ENCODE data around the gene QPCT. TPM values are rescaled to one million over a fixed set of nuclear protein-coding genes. Genes with fewer than 3 reads are reported as not detected.

The QPCT gene
- total and polyA plus RNA-seq, 2 donors: 7.9 to 11.4 TPM

- Histone ChIP-seq H3K27ac (ENCODE audit: low read depth) (no peak overlapping the region), H3K4me1 (ENCODE audit: insufficient read depth) (no peaks in the 10 kb centered on the region), H3K36me3 (ENCODE audit: insufficient read depth) (no peaks in the 10 kb centered on the region), H3K4me3 (ENCODE audit: low read depth, low read length) (no peak overlapping the region)
- DNase-seq (ENCODE audit: extremely low spot score): no peak
- WGBS: 77% methylated on average over 1 of the region's 1 CpG
Measured at GRCh38 chr2:37357069-37357468, 12.6 kb downstream of the QPCT start.

GRCh38 chr2:37357530-37357929 is 13.1 kb downstream of the QPCT start:
- H3K4me1 ChIP-seq (ENCODE audit: insufficient read depth): no peaks in the 10 kb centered on the region
- WGBS: 63% methylated on average over 4 of the region's 4 CpGs
- H3K36me3 ChIP-seq (ENCODE audit: insufficient read depth): no peaks in the 10 kb centered on the region
- H3K27ac ChIP-seq (ENCODE audit: low read depth): no peak overlapping the region
- no peak for DNase-seq (ENCODE audit: extremely low spot score)
- no peak overlapping the region for H3K4me3 ChIP-seq (ENCODE audit: low read depth, low read length)

GRCh38 chr2:37358466-37358865 is 14.0 kb downstream of the QPCT start:
- 97% methylated on average over 3 of the region's 3 CpGs for WGBS
- no peak for DNase-seq (ENCODE audit: extremely low spot score)

GRCh38 chr2:37361216-37361815 is 16.9 kb downstream of the QPCT start:
- DNase-seq (ENCODE audit: extremely low spot score): no peak
- Histone ChIP-seq H3K4me1 (ENCODE audit: insufficient read depth) (no peaks in the 10 kb centered on the region), H3K27ac (ENCODE audit: low read depth) (no peak overlapping the region), H3K4me3 (ENCODE audit: low read depth, low read length) (no peak overlapping the region), H3K36me3 (ENCODE audit: insufficient read depth) (no peaks in the 10 kb centered on the region)
- WGBS: 91% methylated on average over 3 of the region's 3 CpGs

More at GRCh38 chr2:37358466-37358865, 14.0 kb downstream of the QPCT start:
- Histone ChIP-seq H3K27ac (ENCODE audit: low read depth) (no peak overlapping the region), H3K4me3 (ENCODE audit: low read depth, low read length) (no peak overlapping the region), H3K36me3 (ENCODE audit: insufficient read depth) (no peaks in the 10 kb centered on the region), H3K4me1 (ENCODE audit: insufficient read depth) (no peaks in the 10 kb centered on the region)

GRCh38 chr2:37361994-37362698 is 17.7 kb downstream of the QPCT start:
- no peak for DNase-seq (ENCODE audit: extremely low spot score)
- no peak overlapping the region for H3K4me3 ChIP-seq (ENCODE audit: low read depth, low read length)
- H3K36me3 ChIP-seq (ENCODE audit: insufficient read depth): no peaks in the 10 kb centered on the region
- WGBS: 79% methylated on average over 9 of the region's 9 CpGs
- H3K4me1 ChIP-seq (ENCODE audit: insufficient read depth): no peaks in the 10 kb centered on the region
- H3K27ac ChIP-seq (ENCODE audit: low read depth): no peak overlapping the region

- Histone ChIP-seq H3K36me3 (ENCODE audit: insufficient read depth) (no peaks in the 10 kb centered on the region), H3K4me3 (ENCODE audit: low read depth, low read length) (no peak overlapping the region), H3K4me1 (ENCODE audit: insufficient read depth) (no peaks in the 10 kb centered on the region), H3K27ac (ENCODE audit: low read depth) (no peak overlapping the region)
- 87% methylated on average over 6 of the region's 6 CpGs for WGBS
- DNase-seq (ENCODE audit: extremely low spot score): no peak
Measured at GRCh38 chr2:37364351-37364750, 19.9 kb downstream of the QPCT start.

GRCh38 chr2:37365669-37366068 is 21.2 kb downstream of the QPCT start:
- no peak for DNase-seq (ENCODE audit: extremely low spot score)
- WGBS: 83% methylated on average over 2 of the region's 2 CpGs
- H3K4me1 ChIP-seq (ENCODE audit: insufficient read depth): no peaks in the 10 kb centered on the region
- H3K4me3 ChIP-seq (ENCODE audit: low read depth, low read length): no peak overlapping the region
- H3K27ac ChIP-seq (ENCODE audit: low read depth): no peak overlapping the region
- no peaks in the 10 kb centered on the region for H3K36me3 ChIP-seq (ENCODE audit: insufficient read depth)

GRCh38 chr2:37366773-37367172 is 22.3 kb downstream of the QPCT start:
- no peak overlapping the region for H3K4me3 ChIP-seq (ENCODE audit: low read depth, low read length)
- H3K36me3 ChIP-seq (ENCODE audit: insufficient read depth): no peaks in the 10 kb centered on the region
- no peaks in the 10 kb centered on the region for H3K4me1 ChIP-seq (ENCODE audit: insufficient read depth)
- DNase-seq (ENCODE audit: extremely low spot score): no peak
- no peak overlapping the region for H3K27ac ChIP-seq (ENCODE audit: low read depth)
- 79% methylated on average over 4 of the region's 4 CpGs for WGBS

GRCh38 chr2:37367310-37367709 is 22.9 kb downstream of the QPCT start:
- 69% methylated on average over 7 of the region's 7 CpGs for WGBS
- Histone ChIP-seq H3K4me1 (ENCODE audit: insufficient read depth) (no peaks in the 10 kb centered on the region), H3K4me3 (ENCODE audit: low read depth, low read length) (no peak overlapping the region), H3K27ac (ENCODE audit: low read depth) (no peak overlapping the region), H3K36me3 (ENCODE audit: insufficient read depth) (no peaks in the 10 kb centered on the region)
- DNase-seq (ENCODE audit: extremely low spot score): no peak

- Histone ChIP-seq H3K36me3 (ENCODE audit: insufficient read depth) (no peaks in the 10 kb centered on the region), H3K4me1 (ENCODE audit: insufficient read depth) (no peaks in the 10 kb centered on the region), H3K4me3 (ENCODE audit: low read depth, low read length) (no peak overlapping the region), H3K27ac (ENCODE audit: low read depth) (no peak overlapping the region)
- WGBS: 95% methylated on average over 2 of the region's 2 CpGs
- no peak for DNase-seq (ENCODE audit: extremely low spot score)
Measured at GRCh38 chr2:37367984-37368383, 23.6 kb downstream of the QPCT start.

- no peak overlapping the region for H3K27ac ChIP-seq (ENCODE audit: low read depth)
- 88% methylated on average over 1 of the region's 1 CpG for WGBS
- no peak for DNase-seq (ENCODE audit: extremely low spot score)
- H3K4me3 ChIP-seq (ENCODE audit: low read depth, low read length): no peak overlapping the region
- no peaks in the 10 kb centered on the region for H3K4me1 ChIP-seq (ENCODE audit: insufficient read depth)
- no peaks in the 10 kb centered on the region for H3K36me3 ChIP-seq (ENCODE audit: insufficient read depth)
Measured at GRCh38 chr2:37370666-37371065, 26.2 kb downstream of the QPCT start.

GRCh38 chr2:37372000-37372399 is 27.6 kb downstream of the QPCT start:
- no peak overlapping the region for H3K27ac ChIP-seq (ENCODE audit: low read depth)
- H3K4me1 ChIP-seq (ENCODE audit: insufficient read depth): no peaks in the 10 kb centered on the region
- DNase-seq (ENCODE audit: extremely low spot score): no peak
- no peaks in the 10 kb centered on the region for H3K36me3 ChIP-seq (ENCODE audit: insufficient read depth)
- no peak overlapping the region for H3K4me3 ChIP-seq (ENCODE audit: low read depth, low read length)

- Histone ChIP-seq H3K36me3 (ENCODE audit: insufficient read depth) (no peaks in the 10 kb centered on the region), H3K4me3 (ENCODE audit: low read depth, low read length) (no peak overlapping the region), H3K27ac (ENCODE audit: low read depth) (no peak overlapping the region), H3K4me1 (ENCODE audit: insufficient read depth) (no peaks in the 10 kb centered on the region)
- DNase-seq (ENCODE audit: extremely low spot score): no peak
- 61% methylated on average over 8 of the region's 8 CpGs for WGBS
Measured at GRCh38 chr2:37375741-37376288, 31.4 kb downstream of the QPCT start.

- Histone ChIP-seq H3K27ac (ENCODE audit: low read depth) (no peak overlapping the region), H3K4me1 (ENCODE audit: insufficient read depth) (no peaks in the 10 kb centered on the region), H3K36me3 (ENCODE audit: insufficient read depth) (no peaks in the 10 kb centered on the region), H3K4me3 (ENCODE audit: low read depth, low read length) (no peak overlapping the region)
- 36% methylated on average over 9 of the region's 9 CpGs for WGBS
- peak; percentile 73 for DNase-seq (ENCODE audit: extremely low spot score)
Measured at GRCh38 chr2:37376421-37377186, 32.2 kb downstream of the QPCT start.
